K562 (cell line): Measurements from ENCODE around the gene MEIOB. TPM values are rescaled to one million over a fixed set of nuclear protein-coding genes. Genes with fewer than 3 reads are reported as not detected.

Source experiments
- AFF1 ChIP-seq, 2 experiments: fragments of 450-650 bp; IDR thresholded peaks; 2 replicates each; pipeline ENCODE4 v1.6.1; 2018; ENCODE audit warnings: mild to moderate bottlenecking in 2 of 2, low read depth in 1 of 2; ENCODE audit not compliant: partially characterized antibody in 2 of 2
- BHLHE40 ChIP-seq: IDR thresholded peaks from 2 replicates; pipeline ENCODE4 v1.6.1; 2011; ENCODE audit warnings: low read length, improper control_type of control experiment
- BRD4 ChIP-seq: fragments of 200-600 bp; sonication (generic); IDR thresholded peaks from 2 replicates; pipeline ENCODE4 v1.6.1; 2017; ENCODE audit warnings: inconsistent platforms
- EP400 ChIP-seq: fragments of 450-650 bp; IDR thresholded peaks from 2 replicates; pipeline ENCODE4 v1.6.1; 2017; ENCODE audit warnings: antibody characterized with exemption, mild to moderate bottlenecking, moderate library complexity
- FOSL1 ChIP-seq: fragments of 200-800 bp; sonication (Bioruptor generic); conservative IDR thresholded peaks from 2 replicates; pipeline ENCODE4 v1.6.1; 2016; ENCODE audit warnings: missing genetic modification characterization, missing compliant biosample characterization
- GMEB1 ChIP-seq: fragments of 250-450 bp; sonication (Bioruptor Pico); IDR thresholded peaks from 2 replicates; pipeline ENCODE4 v1.4.0; 2020; ENCODE audit warnings: mild to moderate bottlenecking
- KLF1 ChIP-seq: fragments of 450-650 bp; IDR thresholded peaks from 2 replicates; pipeline ENCODE4 v1.6.1; 2016; ENCODE audit warnings: missing genetic modification characterization, missing compliant biosample characterization
- PHB ChIP-seq: fragments of 250-450 bp; sonication (Bioruptor Pico); IDR thresholded peaks from 2 replicates; pipeline ENCODE4 v1.5.0; 2021
- RERE ChIP-seq: sonication (generic); formaldehyde crosslinking; IDR thresholded peaks from 2 replicates; pipeline ENCODE4 v1.8.0; 2023; ENCODE audit warnings: missing genetic modification reagents, mild to moderate bottlenecking, borderline replicate concordance
- SMAD2 ChIP-seq: fragments of 150-350 bp; IDR thresholded peaks from 2 replicates; pipeline ENCODE4 v1.6.1; 2014; ENCODE audit warnings: low read depth, mild to moderate bottlenecking, low read length
- STAG1 ChIP-seq: sonication (generic); formaldehyde crosslinking; IDR thresholded peaks from 2 replicates; pipeline ENCODE4 v1.5.0; 2020; ENCODE audit warnings: missing genetic modification reagents, borderline replicate concordance
- ZBTB5 ChIP-seq: fragments of 450-650 bp; IDR thresholded peaks from 2 replicates; pipeline ENCODE4 v1.6.1; 2017; ENCODE audit warnings: antibody characterized with exemption
- ZNF165 ChIP-seq: fragments of 250-450 bp; sonication (Bioruptor Pico); IDR thresholded peaks from 2 replicates; pipeline ENCODE4 v1.4.0; 2020; ENCODE audit warnings: borderline replicate concordance
- polyA plus RNA-seq, 8 experiments: library from polyadenylated mRNA; depleted of rRNA in 4 of 8; stranded (reverse) in 5 of 8; unstranded in 3 of 8; fragments of >200 nt; fragmentation: Nextera tagmentation in 2 of 8; fragmentation: Illumina TruSeq in 1 of 8; extraction: Ambion mirVana in 2 of 8; extraction: Trizol in 1 of 8; gene quantifications; 2 replicates each; pipeline versions ENCODE4 v1.2.1 to v1.2.3, GENCODE V29; 2011 to 2014; ENCODE audit warnings: inconsistent platforms in 1 of 8, missing spikeins in 1 of 8
- total RNA-seq, 7 experiments: library from RNA; depleted of rRNA in 6 of 7; stranded (reverse); fragments of >200 nt in 6 of 7; fragmentation: Illumina TruSeq in 2 of 7; extraction: Trizol in 2 of 7; gene quantifications; 2 replicates each; pipeline versions ENCODE4 v1.2.1 to v1.2.3, GENCODE V29; 2011 to 2021; ENCODE audit warnings: low replicate concordance in 1 of 7

MEIOB gene
- total and polyA plus RNA-seq, 9 of the 15 experiments (the other 6 are each of a cell fraction or from before 2014, with no cell fraction given), result 25.4 to 203 (median 97.6) TPM

- TF ChIP-seq RERE (0 out of 2 replicates have a peak, but pooled peaks have one; percentile 33), GMEB1 (CRISPR knock-in tag) (peak; percentile 25; the same call in 1 of the 2 replicates), AFF1 (IDR thresholded peaks at IDR 0.05; ENCODE audit: low read depth in 1 of 2, partially characterized antibody in 2 of 2) (peak; percentile 36 to 77), EP400 (peak; percentile 95), KLF1 (no peak), BHLHE40 (peak; percentile 87), STAG1 (CRISPR knock-in tag) (no peak), SMAD2 (no peak), ZBTB5 (0 out of 2 replicates have a peak, but pooled peaks have one; percentile 37), BRD4 (no peak), PHB (CRISPR knock-in tag) (no peak), ZNF165 (no peak; the same call in 1 of the 2 replicates), FOSL1 (tag) (0 out of 2 replicates have a peak, but pooled peaks have one; percentile 27)
These were observed 45.0 kb downstream of the MEIOB start, which contains the start of the genes FAHD1 and HAGH (continued) for GRCh38 chr16:1826691-1827573.
